ENCODE measurements around the gene TPMT. TPM values are rescaled to one million over a fixed set of nuclear protein-coding genes. Genes with fewer than 3 reads are reported as not detected.
A peak's percentile ranks its signal among the peaks of the same experiment; 100 is the strongest.

The TPMT gene
- total and polyA plus RNA-seq, 2 of the 13 experiments (the other 11 are each of a cell fraction or from before 2014, with no cell fraction given): 11.1 to 22.8 TPM

- peak; percentile 27; the same call in 1 of the 2 replicates for TF ChIP-seq MYC (CRISPR knock-in tag; IDR thresholded peaks at IDR 0.05; ENCODE audit: borderline replicate concordance)
- TF ChIP-seq SOX13 (IDR thresholded peaks at IDR 0.05): no peak
- TF ChIP-seq SOX13 (CRISPR knock-in tag; conservative IDR thresholded peaks at IDR 0.05 in 1 of 2, IDR thresholded peaks at IDR 0.05 in 1 of 2): peak in 1 of 2 experiments; percentile 20; a peak in 1 of 4 replicates
- TF ChIP-seq ZNF556 (CRISPR knock-in tag; IDR thresholded peaks at IDR 0.05; ENCODE audit: borderline replicate concordance): peak; percentile 60; the same call in 1 of the 2 replicates
- no peak for TF ChIP-seq ZNF326 (CRISPR knock-in tag; IDR thresholded peaks at IDR 0.05; ENCODE audit: borderline replicate concordance)
- no peak for TF ChIP-seq TP53 (CRISPR knock-in tag; conservative IDR thresholded peaks at IDR 0.05)
- 0 out of 2 replicates have a peak, but pooled peaks have one; percentile 9 for TF ChIP-seq MEF2D (CRISPR knock-in tag; IDR thresholded peaks at IDR 0.05)
- TF ChIP-seq, protein P1, sequence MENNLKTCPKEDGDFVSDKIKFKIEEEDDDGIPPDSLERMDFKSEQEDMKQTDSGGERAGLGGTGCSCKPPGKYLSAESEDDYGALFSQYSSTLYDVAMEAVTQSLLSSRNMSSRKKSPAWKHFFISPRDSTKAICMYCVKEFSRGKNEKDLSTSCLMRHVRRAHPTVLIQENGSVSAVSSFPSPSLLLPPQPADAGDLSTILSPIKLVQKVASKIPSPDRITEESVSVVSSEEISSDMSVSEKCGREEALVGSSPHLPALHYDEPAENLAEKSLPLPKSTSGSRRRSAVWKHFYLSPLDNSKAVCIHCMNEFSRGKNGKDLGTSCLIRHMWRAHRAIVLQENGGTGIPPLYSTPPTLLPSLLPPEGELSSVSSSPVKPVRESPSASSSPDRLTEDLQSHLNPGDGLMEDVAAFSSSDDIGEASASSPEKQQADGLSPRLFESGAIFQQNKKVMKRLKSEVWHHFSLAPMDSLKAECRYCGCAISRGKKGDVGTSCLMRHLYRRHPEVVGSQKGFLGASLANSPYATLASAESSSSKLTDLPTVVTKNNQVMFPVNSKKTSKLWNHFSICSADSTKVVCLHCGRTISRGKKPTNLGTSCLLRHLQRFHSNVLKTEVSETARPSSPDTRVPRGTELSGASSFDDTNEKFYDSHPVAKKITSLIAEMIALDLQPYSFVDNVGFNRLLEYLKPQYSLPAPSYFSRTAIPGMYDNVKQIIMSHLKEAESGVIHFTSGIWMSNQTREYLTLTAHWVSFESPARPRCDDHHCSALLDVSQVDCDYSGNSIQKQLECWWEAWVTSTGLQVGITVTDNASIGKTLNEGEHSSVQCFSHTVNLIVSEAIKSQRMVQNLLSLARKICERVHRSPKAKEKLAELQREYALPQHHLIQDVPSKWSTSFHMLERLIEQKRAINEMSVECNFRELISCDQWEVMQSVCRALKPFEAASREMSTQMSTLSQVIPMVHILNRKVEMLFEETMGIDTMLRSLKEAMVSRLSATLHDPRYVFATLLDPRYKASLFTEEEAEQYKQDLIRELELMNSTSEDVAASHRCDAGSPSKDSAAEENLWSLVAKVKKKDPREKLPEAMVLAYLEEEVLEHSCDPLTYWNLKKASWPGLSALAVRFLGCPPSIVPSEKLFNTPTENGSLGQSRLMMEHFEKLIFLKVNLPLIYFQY (CRISPR knock-in tag; IDR thresholded peaks at IDR 0.05; ENCODE audit: borderline replicate concordance): no peak
- TF ChIP-seq HOXA9 (CRISPR knock-in tag; IDR thresholded peaks at IDR 0.05; ENCODE audit: borderline replicate concordance): peak; percentile 62; the same call in 1 of the 2 replicates
- 0 out of 2 replicates have a peak, but pooled peaks have one; percentile 51 for TF ChIP-seq RNF2 (conservative IDR thresholded peaks at IDR 0.05; ENCODE audit: low read depth)
- TF ChIP-seq ZNF543 (CRISPR knock-in tag; IDR thresholded peaks at IDR 0.05): peak; percentile 65
- no peak for TF ChIP-seq LCORL (IDR thresholded peaks at IDR 0.05)
- TF ChIP-seq LCORL (CRISPR knock-in tag; IDR thresholded peaks at IDR 0.05): peak; percentile 44; the same call in 1 of the 2 replicates
- TF ChIP-seq, protein P2, sequence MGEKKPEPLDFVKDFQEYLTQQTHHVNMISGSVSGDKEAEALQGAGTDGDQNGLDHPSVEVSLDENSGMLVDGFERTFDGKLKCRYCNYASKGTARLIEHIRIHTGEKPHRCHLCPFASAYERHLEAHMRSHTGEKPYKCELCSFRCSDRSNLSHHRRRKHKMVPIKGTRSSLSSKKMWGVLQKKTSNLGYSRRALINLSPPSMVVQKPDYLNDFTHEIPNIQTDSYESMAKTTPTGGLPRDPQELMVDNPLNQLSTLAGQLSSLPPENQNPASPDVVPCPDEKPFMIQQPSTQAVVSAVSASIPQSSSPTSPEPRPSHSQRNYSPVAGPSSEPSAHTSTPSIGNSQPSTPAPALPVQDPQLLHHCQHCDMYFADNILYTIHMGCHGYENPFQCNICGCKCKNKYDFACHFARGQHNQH (CRISPR knock-in tag; IDR thresholded peaks at IDR 0.05): no peak; the same call in 1 of the 2 replicates
- TF ChIP-seq RARA (CRISPR knock-in tag; IDR thresholded peaks at IDR 0.05): peak; percentile 30; the same call in 1 of the 2 replicates
- peak; percentile 25; the same call in 1 of the 2 replicates for TF ChIP-seq PATZ1 (CRISPR knock-in tag; IDR thresholded peaks at IDR 0.05)
- TF ChIP-seq ZBTB25 (CRISPR knock-in tag; IDR thresholded peaks at IDR 0.05): peak; percentile 82
- TF ChIP-seq PRDM4 (CRISPR knock-in tag; IDR thresholded peaks at IDR 0.05; ENCODE audit: borderline replicate concordance): no peak
These were observed 430 bp upstream of the TPMT start, which contains the start of gene KDM1B (continued) for GRCh38 chr6:18155150-18155863.

Data from HepG2 (cell line).